Endothelial cell of umbilical vein (primary cell): Measurements from ENCODE around the gene ADGRD1. TPM values are rescaled to one million over a fixed set of nuclear protein-coding genes. Genes with fewer than 3 reads are reported as not detected.

Experiments used
- BruUV-seq: library from RNA; stranded (reverse); fragments of 400-500 nt; replicated peaks from 2 replicates; lab custom pipeline; 2021; lab: Mats Ljungman, UMichigan
- CTCF ChIA-PET: fragments of 300-600, 350-600 bp; sonication (Branson Sonifier 250); formaldehyde crosslinking; loops from one replicate; lab custom pipeline; 2021; ENCODE audit warnings: antibody characterized with exemption, inconsistent platforms; lab: Charles Lee
- POLR2A ChIA-PET: fragments of 300-600, 350-600 bp; sonication (Branson Sonifier 250); formaldehyde crosslinking; loops from one replicate; lab custom pipeline; 2021; ENCODE audit warnings: antibody characterized with exemption, inconsistent platforms; lab: Charles Lee
- DNase-seq: peaks from one replicate; pipeline ENCODE4 v3.0.0-alpha.2; 2011; ENCODE audit warnings: low read depth, low spot score
- FAIRE-seq: peaks from 2 replicates; lab custom pipeline; 2011; peaks lifted over from hg19 to GRCh38; lab: Jason Lieb, UNC
- H2AFZ ChIP-seq: 2 replicates; pipeline ENCODE4 v1.6.0; 2012; ENCODE audit warnings: low read depth, low read length, control low read depth, inconsistent platforms
- H3K27ac ChIP-seq: 2 replicates; pipeline ENCODE4 v1.5.1; 2011; ENCODE audit warnings: low read depth, mild to moderate bottlenecking, control low read depth, low read length, moderate library complexity; ENCODE audit not compliant: insufficient read depth
- H3K27me3 ChIP-seq, 2 experiments: 2 replicates each; pipeline versions ENCODE4 v1.6.0 to v1.6.1; 2011; ENCODE audit warnings: low read length in 2 of 2, mixed read lengths in 1 of 2; ENCODE audit not compliant: control insufficient read depth in 2 of 2, insufficient read depth in 2 of 2
- H3K36me3 ChIP-seq, 2 experiments: 2 replicates in 1 of 2; 3 replicates in 1 of 2; pipeline ENCODE4 v1.5.1; 2011; ENCODE audit warnings: low read length in 2 of 2, mild to moderate bottlenecking in 1 of 2, moderate library complexity in 1 of 2; ENCODE audit not compliant: control insufficient read depth in 2 of 2, insufficient read depth in 2 of 2; ENCODE audit errors: extremely low read depth in 1 of 2
- H3K4me1 ChIP-seq: 3 replicates; pipeline ENCODE4 v1.5.1; 2011; ENCODE audit warnings: mild to moderate bottlenecking, low read length; ENCODE audit not compliant: control insufficient read depth, insufficient read depth; ENCODE audit errors: extremely low read depth
- H3K4me2 ChIP-seq: 2 replicates; pipeline ENCODE4 v1.6.1; 2011; ENCODE audit warnings: low read length, control low read depth, mixed read lengths; ENCODE audit not compliant: insufficient read depth
- H3K4me3 ChIP-seq, 3 experiments: fragments of 200-600 bp in 1 of 3; sonication (generic), shearing (Covaris generic) in 1 of 3; replicated peaks in 1 of 3; 2 replicates each; pipeline ENCODE4 v1.5.1; 2011 to 2016; ENCODE audit warnings: control low read depth in 3 of 3, low read length in 3 of 3, mild to moderate bottlenecking in 2 of 3, inconsistent platforms in 1 of 3, low read depth in 1 of 3, moderate library complexity in 1 of 3; ENCODE audit not compliant: insufficient read depth in 1 of 3
- H3K79me2 ChIP-seq: 2 replicates; pipeline ENCODE4 v1.6.0; 2012; ENCODE audit warnings: low read length, inconsistent platforms; ENCODE audit not compliant: control insufficient read depth, insufficient read depth
- H3K9ac ChIP-seq: replicated peaks from 2 replicates; pipeline ENCODE3; 2011; ENCODE audit warnings: low read length, control low read depth; ENCODE audit not compliant: insufficient read depth; ENCODE audit errors: extremely low read depth
- H3K9me1 ChIP-seq: replicated peaks from 3 replicates; pipeline ENCODE4 v1.6.0; 2011; ENCODE audit warnings: mild to moderate bottlenecking, low read length; ENCODE audit not compliant: control insufficient read depth, insufficient read depth; ENCODE audit errors: extremely low read depth
- H3K9me3 ChIP-seq: replicated peaks from 2 replicates; pipeline ENCODE4 v1.5.1; 2012; ENCODE audit warnings: low read length, inconsistent platforms; ENCODE audit not compliant: control insufficient read depth, insufficient read depth
- H4K20me1 ChIP-seq: replicated peaks from 2 replicates; pipeline ENCODE3; 2011; ENCODE audit warnings: mild to moderate bottlenecking, low read length; ENCODE audit not compliant: control insufficient read depth, insufficient read depth; ENCODE audit errors: extremely low read depth
- EZH2 ChIP-seq: IDR thresholded peaks from 2 replicates; pipeline ENCODE4 v1.6.1; 2012; ENCODE audit warnings: borderline replicate concordance, low read depth, mild to moderate bottlenecking, moderate library complexity, low read length, inconsistent platforms; ENCODE audit not compliant: severe bottlenecking
- FOS ChIP-seq: IDR thresholded peaks from 2 replicates; pipeline ENCODE4 v1.6.1; 2011; ENCODE audit warnings: mild to moderate bottlenecking, low read length, moderate library complexity, borderline replicate concordance; ENCODE audit not compliant: insufficient read depth
- GATA2 ChIP-seq: IDR thresholded peaks from 2 replicates; pipeline ENCODE4 v1.7.0; 2011; ENCODE audit warnings: low read depth, mild to moderate bottlenecking, moderate library complexity, mixed read lengths, low read length; ENCODE audit not compliant: insufficient read length, insufficient read depth
- JUN ChIP-seq: IDR thresholded peaks from 2 replicates; pipeline ENCODE4 v1.6.1; 2011; ENCODE audit warnings: borderline replicate concordance, low read depth; ENCODE audit not compliant: insufficient read length, insufficient read depth
- MYC ChIP-seq: IDR thresholded peaks from one replicate; pipeline ENCODE4 v1.6.1; 2011; ENCODE audit warnings: mild to moderate bottlenecking, low read depth, low read length
- POLR2A ChIP-seq: IDR thresholded peaks from 2 replicates; pipeline ENCODE4 v1.6.1; 2012; ENCODE audit warnings: low read depth, mild to moderate bottlenecking, control low read depth, low read length
- POLR2AphosphoS5 ChIP-seq: IDR thresholded peaks from 2 replicates; pipeline ENCODE4 v1.6.1; 2012; ENCODE audit warnings: low read depth, mild to moderate bottlenecking, control low read depth, low read length, moderate library complexity; ENCODE audit not compliant: insufficient read depth
- dilution Hi-C: fragments of 300-500 bp; cut with MboI; formaldehyde crosslinking; loops from one replicate; pipeline ENCODE4 v1.15.0; 2019; ENCODE audit warnings: low sequenced_read_pairs; ENCODE audit not compliant: extremely low pct_ligation_motif_present
- intact Hi-C: fragments of 100-400 bp; cut with micrococcal nuclease; formaldehyde crosslinking; loops from one replicate; pipeline ENCODE4 v1.10.0; 2022
- polyA plus RNA-seq, 4 experiments: library from polyadenylated mRNA; depleted of rRNA in 3 of 4; stranded (reverse) in 3 of 4; unstranded in 1 of 4; fragments of >200 nt; gene quantifications; 2 replicates each; pipeline versions ENCODE4 v1.2.1 to v1.2.3, GENCODE V29; 2011 to 2012; ENCODE audit warnings: missing spikeins in 1 of 4
- total RNA-seq: library from RNA; stranded (reverse); gene quantifications from 2 replicates; pipeline ENCODE4 v1.2.3, GENCODE V29; 2021
- TF ChIP-seq, protein P1 (sequence below), 2 donors: IDR thresholded peaks; 1 replicate in 1 of 2; 2 replicates in 1 of 2; pipeline ENCODE4 v1.5.1; 2011; ENCODE audit warnings: low read length in 2 of 2, mild to moderate bottlenecking in 2 of 2, moderate library complexity in 2 of 2, control low read depth in 1 of 2, inconsistent platforms in 1 of 2, low read depth in 1 of 2; ENCODE audit not compliant: insufficient read depth in 1 of 2; ENCODE audit errors: extremely low read depth in 1 of 2
- TF ChIP-seq, protein P2 (sequence below): IDR thresholded peaks from 2 replicates; pipeline ENCODE4 v1.6.1; 2011; ENCODE audit not compliant: insufficient read depth, insufficient read length

Gene ADGRD1
- total and polyA plus RNA-seq, 2 donors (not counting 3 experiments of a cell fraction or from before 2014, with no cell fraction given): 0.07 TPM; not detected in 1

DNA sequence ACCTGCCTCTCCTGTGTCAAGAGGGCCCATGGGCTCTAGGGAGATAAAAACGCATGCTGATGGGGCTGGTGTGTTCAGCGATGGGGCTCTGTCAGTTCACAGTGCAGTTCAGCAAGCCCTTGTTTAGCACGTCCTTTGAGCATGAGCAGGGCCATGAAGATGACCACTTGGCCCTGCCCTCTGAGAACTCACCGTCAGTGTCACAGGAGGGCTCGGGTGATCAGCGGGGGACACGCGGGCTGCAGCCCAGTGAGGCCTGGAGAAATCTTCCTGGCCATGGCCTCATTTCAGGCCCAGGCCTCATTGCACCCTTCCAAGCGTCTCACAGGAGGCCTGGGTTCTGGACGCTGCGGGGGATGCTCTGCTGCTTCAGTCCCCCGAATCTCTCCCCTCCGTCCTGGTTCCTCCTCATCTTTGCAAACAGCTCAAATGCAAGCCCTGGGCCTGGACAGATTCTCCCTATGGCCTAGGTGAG is 181.6 kb downstream of the ADGRD1 start:
- H2AFZ ChIP-seq: no peak overlapping the region
- no peaks in the 10 kb centered on the region for H3K36me3 ChIP-seq
- H3K9me1 ChIP-seq: no peaks in the 10 kb centered on the region
- H3K9ac ChIP-seq: no peak overlapping the region
- TF ChIP-seq, protein P1, sequence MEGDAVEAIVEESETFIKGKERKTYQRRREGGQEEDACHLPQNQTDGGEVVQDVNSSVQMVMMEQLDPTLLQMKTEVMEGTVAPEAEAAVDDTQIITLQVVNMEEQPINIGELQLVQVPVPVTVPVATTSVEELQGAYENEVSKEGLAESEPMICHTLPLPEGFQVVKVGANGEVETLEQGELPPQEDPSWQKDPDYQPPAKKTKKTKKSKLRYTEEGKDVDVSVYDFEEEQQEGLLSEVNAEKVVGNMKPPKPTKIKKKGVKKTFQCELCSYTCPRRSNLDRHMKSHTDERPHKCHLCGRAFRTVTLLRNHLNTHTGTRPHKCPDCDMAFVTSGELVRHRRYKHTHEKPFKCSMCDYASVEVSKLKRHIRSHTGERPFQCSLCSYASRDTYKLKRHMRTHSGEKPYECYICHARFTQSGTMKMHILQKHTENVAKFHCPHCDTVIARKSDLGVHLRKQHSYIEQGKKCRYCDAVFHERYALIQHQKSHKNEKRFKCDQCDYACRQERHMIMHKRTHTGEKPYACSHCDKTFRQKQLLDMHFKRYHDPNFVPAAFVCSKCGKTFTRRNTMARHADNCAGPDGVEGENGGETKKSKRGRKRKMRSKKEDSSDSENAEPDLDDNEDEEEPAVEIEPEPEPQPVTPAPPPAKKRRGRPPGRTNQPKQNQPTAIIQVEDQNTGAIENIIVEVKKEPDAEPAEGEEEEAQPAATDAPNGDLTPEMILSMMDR (IDR thresholded peaks at IDR 0.05; ENCODE audit: extremely low read depth in 1 of 2, insufficient read depth in 1 of 2, low read depth in 1 of 2, low read length in 2 of 2): no peak
- TF ChIP-seq MYC (no peak), POLR2A (no peak), JUN (no peak), EZH2 (no peak), POLR2AphosphoS5 (no peak), GATA2 (no peak), FOS (no peak)
- TF ChIP-seq, protein P2, sequence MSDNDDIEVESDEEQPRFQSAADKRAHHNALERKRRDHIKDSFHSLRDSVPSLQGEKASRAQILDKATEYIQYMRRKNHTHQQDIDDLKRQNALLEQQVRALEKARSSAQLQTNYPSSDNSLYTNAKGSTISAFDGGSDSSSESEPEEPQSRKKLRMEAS: no peak
- no peak for DNase-seq
- dilution Hi-C loops (no loop called here), intact Hi-C loops (loop anchor here (10.0 kb wide), 1 partner anchor 371 kb away; no protein-coding TSS in a partner anchor)
- FAIRE-seq: no peak
- H3K27ac ChIP-seq: no peak overlapping the region
- H4K20me1 ChIP-seq: no peaks in the 10 kb centered on the region
- H3K79me2 ChIP-seq: no peaks in the 10 kb centered on the region
- no TSS peak for BruUV-seq
- ChIA-PET CTCF (no interaction called here), POLR2A (no interaction called here)
- H3K4me1 ChIP-seq: no peaks in the 10 kb centered on the region
- no peak overlapping the region for H3K4me3 ChIP-seq
- H3K4me2 ChIP-seq: no peak overlapping the region
- no peaks in the 10 kb centered on the region for H3K27me3 ChIP-seq
- H3K9me3 ChIP-seq: no peaks in the 10 kb centered on the region
